Common myeloid progenitor, CD34-positive (primary cell): ENCODE results near the gene MAGI2.

ENCODE experiments used
- CTCF ChIA-PET: fragments of 350-600 bp; sonication (Branson Sonifier 250); formaldehyde crosslinking; loops from one replicate; lab custom pipeline; 2021; ENCODE audit warnings: antibody characterized with exemption; lab: Charles Lee
- POLR2A ChIA-PET: fragments of 350-600 bp; sonication (Branson Sonifier 250); formaldehyde crosslinking; loops from one replicate; lab custom pipeline; 2021; ENCODE audit warnings: antibody characterized with exemption; lab: Charles Lee
- DNase-seq, 3 donors: peaks; one replicate each; pipeline versions ENCODE4 v3.0.0 to v3.0.0-alpha.2; 2013
- H3K27ac ChIP-seq, 2 experiments: 1 replicate in 1 of 2; 2 replicates in 1 of 2; pipeline ENCODE4 v1.7.0; 2013; ENCODE audit warnings: inconsistent platforms in 2 of 2, low read length in 2 of 2, mild to moderate bottlenecking in 2 of 2, low read depth in 1 of 2, moderate library complexity in 1 of 2; ENCODE audit not compliant: severe bottlenecking in 2 of 2, insufficient read depth in 1 of 2, poor library complexity in 1 of 2
- H3K27me3 ChIP-seq, 5 experiments: replicated peaks in 2 of 5; 1 replicate in 3 of 5; 2 replicates in 2 of 5; pipeline versions ENCODE4 v1.6.1 to v1.7.0; 2013; ENCODE audit warnings: low read length in 4 of 5, mild to moderate bottlenecking in 2 of 5, moderate library complexity in 2 of 5, inconsistent platforms in 1 of 5; ENCODE audit not compliant: insufficient read depth in 5 of 5, control insufficient read depth in 4 of 5
- H3K36me3 ChIP-seq, 4 experiments: 1 replicate in 2 of 4; 2 replicates in 2 of 4; pipeline versions ENCODE4 v1.6.1 to v1.7.0; 2013; ENCODE audit warnings: low read length in 3 of 4, control low read depth in 1 of 4, mild to moderate bottlenecking in 1 of 4; ENCODE audit not compliant: control insufficient read depth in 4 of 4, insufficient read depth in 4 of 4
- H3K4me1 ChIP-seq, 4 experiments: 1 replicate in 3 of 4; 2 replicates in 1 of 4; pipeline versions ENCODE4 v1.6.1 to v1.7.1; 2013; ENCODE audit warnings: low read length in 3 of 4, mild to moderate bottlenecking in 3 of 4, control low read depth in 1 of 4, inconsistent platforms in 1 of 4, moderate library complexity in 1 of 4; ENCODE audit not compliant: control insufficient read depth in 4 of 4, insufficient read depth in 4 of 4; ENCODE audit errors: control extremely low read depth in 1 of 4
- H3K4me3 ChIP-seq, 7 experiments: 1 replicate in 4 of 7; 2 replicates in 3 of 7; pipeline versions ENCODE4 v1.5.1 to v1.7.0; 2013; ENCODE audit warnings: mild to moderate bottlenecking in 7 of 7, low read length in 6 of 7, moderate library complexity in 6 of 7, inconsistent platforms in 2 of 7, low read depth in 2 of 7, control low read depth in 1 of 7; ENCODE audit not compliant: insufficient read depth in 4 of 7, control insufficient read depth in 1 of 7; ENCODE audit errors: extremely low read depth in 1 of 7
- H3K9me3 ChIP-seq, 5 experiments: 1 replicate in 4 of 5; 2 replicates in 1 of 5; pipeline versions ENCODE4 v1.6.1 to v1.7.1; 2013; ENCODE audit warnings: low read length in 4 of 5, mild to moderate bottlenecking in 2 of 5, inconsistent platforms in 1 of 5, low read depth in 1 of 5, moderate library complexity in 1 of 5; ENCODE audit not compliant: control insufficient read depth in 4 of 5, insufficient read depth in 2 of 5; ENCODE audit errors: control extremely low read depth in 1 of 5
- WGBS: methylation state at CpG from one replicate; pipeline ENCODE4 v1.1.5; 2013; ENCODE audit not compliant: insufficient coverage; 5-methylcytosine and 5-hydroxymethylcytosine counted together

MAGI2 gene

GRCh38 chr7:78198756-78199155 is 1254.7 kb downstream of the MAGI2 start:
- ChIA-PET CTCF (no interaction called here), POLR2A (no interaction called here)
- Histone ChIP-seq H3K27me3 (no peaks in the 10 kb centered on the region), H3K4me3 (no peak overlapping the region), H3K9me3 (no peaks in the 10 kb centered on the region), H3K27ac (no peak overlapping the region), H3K36me3 (no peaks in the 10 kb centered on the region), H3K4me1 (no peaks in the 10 kb centered on the region)
- DNase-seq, result no peak
- 100% methylated on average over 3 of the region's 3 CpGs for WGBS

- no peaks in the 10 kb centered on the region for H3K27me3 ChIP-seq
- no peak for DNase-seq
- no peak overlapping the region for H3K27ac ChIP-seq
- no peak overlapping the region for H3K4me3 ChIP-seq
- CTCF ChIA-PET, result no interaction called here
- no peaks in the 10 kb centered on the region for H3K4me1 ChIP-seq
- POLR2A ChIA-PET, result no interaction called here
- H3K36me3 ChIP-seq, result no peaks in the 10 kb centered on the region
- H3K9me3 ChIP-seq, result no peaks in the 10 kb centered on the region
- WGBS, result 100% methylated on average over 1 of the region's 1 CpG
These were observed 1256.0 kb downstream of the MAGI2 start for GRCh38 chr7:78197447-78197846.

- Histone ChIP-seq H3K4me3 (no peak overlapping the region), H3K27me3 (no peaks in the 10 kb centered on the region), H3K9me3 (no peaks in the 10 kb centered on the region), H3K36me3 (no peaks in the 10 kb centered on the region), H3K4me1 (no peaks in the 10 kb centered on the region), H3K27ac (no peak overlapping the region)
- POLR2A ChIA-PET, result no interaction called here
- 100% methylated on average over 5 of the region's 6 CpGs for WGBS
- no peak for DNase-seq
- CTCF ChIA-PET, result no interaction called here
These were observed 1258.2 kb downstream of the MAGI2 start for GRCh38 chr7:78195281-78195680.

DNA sequence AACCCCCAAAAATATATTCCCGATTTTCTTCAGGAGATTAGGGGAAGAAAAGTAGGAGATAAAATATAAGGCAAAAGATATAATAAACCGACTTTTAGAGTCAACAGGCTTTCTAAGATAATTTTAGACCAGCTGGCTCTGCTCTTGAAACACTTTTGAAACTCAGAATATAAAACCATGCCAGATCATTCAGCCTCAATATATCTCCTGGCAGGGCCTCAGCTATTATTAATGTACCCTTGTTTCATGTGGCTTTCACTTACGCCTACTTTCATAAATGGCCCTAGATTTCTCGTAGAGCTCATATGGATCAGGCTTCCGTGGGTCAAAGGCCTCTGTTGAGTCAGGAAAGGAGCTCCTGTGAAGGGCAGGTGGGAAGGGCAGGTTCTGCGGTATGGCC is 1258.9 kb downstream of the MAGI2 start:
- WGBS, result 100% methylated on average over 5 of the region's 6 CpGs
- Histone ChIP-seq H3K27ac (no peak overlapping the region), H3K4me3 (no peak overlapping the region), H3K4me1 (no peaks in the 10 kb centered on the region), H3K9me3 (no peaks in the 10 kb centered on the region), H3K36me3 (no peaks in the 10 kb centered on the region), H3K27me3 (no peaks in the 10 kb centered on the region)
- no peak for DNase-seq
- POLR2A ChIA-PET, result no interaction called here
- CTCF ChIA-PET, result no interaction called here

DNA sequence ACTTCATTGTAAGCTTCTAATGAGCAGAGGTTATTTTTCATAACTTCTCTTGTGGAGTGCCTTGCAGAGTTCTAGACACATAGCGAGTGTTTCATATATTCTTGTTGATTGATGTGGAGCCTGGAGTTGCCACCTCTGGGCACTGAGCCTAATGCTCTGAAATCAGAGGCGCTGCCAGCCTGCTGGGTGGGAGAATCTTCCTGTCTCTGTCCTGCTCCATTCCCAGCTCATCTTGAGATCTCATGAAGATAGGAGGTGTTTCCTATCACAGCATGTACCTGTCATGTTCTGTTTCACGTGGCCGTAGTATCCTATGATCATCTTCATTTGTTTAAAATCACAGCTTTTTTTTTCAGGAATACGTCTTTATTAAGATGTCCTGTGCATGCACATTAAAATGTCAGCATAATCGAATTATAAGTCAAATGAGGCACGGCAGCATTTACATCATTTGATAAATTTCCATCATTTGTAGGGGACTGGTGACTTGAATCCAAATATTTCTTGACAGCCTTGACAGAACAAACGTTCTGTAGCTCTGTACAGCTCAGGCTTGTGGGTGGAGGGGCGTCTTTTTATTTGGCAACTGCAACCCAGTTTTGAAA is 1261.9 kb downstream of the MAGI2 start:
- DNase-seq, result no peak
- Histone ChIP-seq H3K4me1 (no peaks in the 10 kb centered on the region), H3K27ac (no peak overlapping the region), H3K4me3 (no peak overlapping the region), H3K9me3 (no peaks in the 10 kb centered on the region), H3K36me3 (no peaks in the 10 kb centered on the region), H3K27me3 (no peaks in the 10 kb centered on the region)
- WGBS, result 98% methylated on average over 7 of the region's 9 CpGs
- ChIA-PET CTCF (interaction anchor here (1.0 kb wide), 1 partner anchor 153 kb away, joined by 3 read pairs; no protein-coding TSS in a partner anchor), POLR2A (no interaction called here)

DNA sequence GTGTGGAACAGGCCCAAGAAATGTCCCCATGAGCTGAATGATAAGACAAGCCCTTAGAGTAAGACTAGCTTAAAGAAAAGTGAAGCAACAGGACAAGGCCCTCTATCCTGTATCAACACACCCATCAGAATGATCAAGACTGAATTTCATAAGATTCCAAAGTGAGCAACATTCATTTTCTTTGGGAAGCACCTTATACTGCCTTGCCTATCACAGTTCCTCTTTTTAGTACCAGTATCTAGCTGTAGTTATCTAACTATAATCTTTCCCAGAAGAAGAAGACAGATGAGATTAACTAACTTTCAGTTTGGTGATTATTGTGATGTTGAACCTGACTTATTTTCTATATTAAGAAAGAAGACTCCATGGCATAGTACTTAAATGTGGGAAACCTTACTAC is 1263.7 kb downstream of the MAGI2 start:
- Histone ChIP-seq H3K36me3 (no peaks in the 10 kb centered on the region), H3K9me3 (no peaks in the 10 kb centered on the region), H3K4me1 (no peaks in the 10 kb centered on the region), H3K27me3 (no peaks in the 10 kb centered on the region), H3K27ac (no peak overlapping the region), H3K4me3 (no peak overlapping the region)
- DNase-seq, result no peak
- POLR2A ChIA-PET, result no interaction called here
- CTCF ChIA-PET, result no interaction called here

DNA sequence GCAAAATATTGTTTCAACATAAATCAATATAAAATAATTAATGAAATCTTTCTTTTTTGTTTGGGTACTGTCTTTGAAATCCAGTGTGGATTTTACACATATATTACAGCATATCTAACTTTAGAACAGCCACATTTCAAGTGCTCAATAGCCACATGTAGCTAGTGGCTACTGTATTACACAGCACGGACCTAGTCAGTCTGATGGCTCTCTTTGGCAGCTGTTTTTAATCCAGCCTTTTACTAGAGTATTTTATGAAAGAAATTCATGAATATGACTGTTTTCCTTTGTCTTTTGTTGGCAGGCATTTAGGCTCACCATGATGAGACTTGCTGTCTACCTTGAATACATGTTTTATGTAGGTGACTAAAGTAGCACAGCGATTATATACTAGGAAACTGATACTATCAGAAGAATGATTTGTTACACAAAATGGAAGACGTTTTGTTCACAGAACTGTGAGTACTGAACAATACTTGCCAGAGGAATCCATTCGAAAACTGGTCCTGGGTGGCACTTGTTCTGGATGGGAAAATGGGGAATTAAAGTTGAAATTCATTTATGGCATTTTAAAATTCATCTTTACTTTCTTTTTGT is 1268.2 kb downstream of the MAGI2 start:
- ChIA-PET CTCF (no interaction called here), POLR2A (no interaction called here)
- Histone ChIP-seq H3K36me3 (no peaks in the 10 kb centered on the region), H3K27me3 (no peaks in the 10 kb centered on the region), H3K9me3 (no peaks in the 10 kb centered on the region), H3K4me1 (no peaks in the 10 kb centered on the region), H3K4me3 (no peak overlapping the region), H3K27ac (no peak overlapping the region)
- 100% methylated on average over 3 of the region's 4 CpGs for WGBS
- DNase-seq, result no peak
